Measurements from ENCODE around the gene ECE1.

Gene ECE1

GRCh38 chr1:21289700-21290545 lies at the start of gene ECE1:
ECE1 (minus strand) TSS chr1:21290463; CDS start chr1:21290414, 49 bp downstream.
- no peak for FAIRE-seq

- no peak for FAIRE-seq
Measured at GRCh38 chr1:21339356-21340229, 49.3 kb upstream of the ECE1 start.

GRCh38 chr1:21338573-21339355 lies 48.5 kb upstream of the ECE1 start:
- FAIRE-seq, result no peak

- FAIRE-seq, result no peak
Measured at GRCh38 chr1:21337928-21338572, 47.8 kb upstream of the ECE1 start.

DNA sequence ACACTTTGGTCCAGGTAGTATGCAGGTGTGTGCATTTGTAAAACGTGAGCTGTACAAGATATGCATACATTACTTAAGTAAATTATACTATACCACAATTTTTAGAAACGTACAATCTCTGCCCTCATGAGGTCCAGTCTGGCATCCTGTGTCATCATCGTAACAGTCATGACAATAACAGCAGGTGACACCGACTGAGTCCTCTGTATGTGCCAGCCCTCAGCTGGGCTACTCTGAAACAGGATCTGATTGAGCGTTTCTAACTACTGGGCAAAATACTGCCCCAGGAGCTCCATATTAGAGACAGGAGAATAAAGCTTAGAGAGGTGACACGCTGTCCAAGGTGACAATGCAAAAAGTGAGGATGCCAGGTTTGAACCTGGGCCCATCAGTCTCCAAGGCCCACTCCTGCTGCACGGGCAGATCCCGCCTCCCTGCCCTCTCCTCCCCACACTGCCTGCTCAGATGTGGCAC lies 47.2 kb upstream of the ECE1 start:
- FAIRE-seq, result no peak

GRCh38 chr1:21337010-21337437 lies 46.8 kb upstream of the ECE1 start:
- FAIRE-seq, result no peak

- no peak for FAIRE-seq
Measured at GRCh38 chr1:21335750-21336224, 45.5 kb upstream of the ECE1 start.

GRCh38 chr1:21335088-21335691 lies 44.9 kb upstream of the ECE1 start:
- FAIRE-seq, result no peak

DNA sequence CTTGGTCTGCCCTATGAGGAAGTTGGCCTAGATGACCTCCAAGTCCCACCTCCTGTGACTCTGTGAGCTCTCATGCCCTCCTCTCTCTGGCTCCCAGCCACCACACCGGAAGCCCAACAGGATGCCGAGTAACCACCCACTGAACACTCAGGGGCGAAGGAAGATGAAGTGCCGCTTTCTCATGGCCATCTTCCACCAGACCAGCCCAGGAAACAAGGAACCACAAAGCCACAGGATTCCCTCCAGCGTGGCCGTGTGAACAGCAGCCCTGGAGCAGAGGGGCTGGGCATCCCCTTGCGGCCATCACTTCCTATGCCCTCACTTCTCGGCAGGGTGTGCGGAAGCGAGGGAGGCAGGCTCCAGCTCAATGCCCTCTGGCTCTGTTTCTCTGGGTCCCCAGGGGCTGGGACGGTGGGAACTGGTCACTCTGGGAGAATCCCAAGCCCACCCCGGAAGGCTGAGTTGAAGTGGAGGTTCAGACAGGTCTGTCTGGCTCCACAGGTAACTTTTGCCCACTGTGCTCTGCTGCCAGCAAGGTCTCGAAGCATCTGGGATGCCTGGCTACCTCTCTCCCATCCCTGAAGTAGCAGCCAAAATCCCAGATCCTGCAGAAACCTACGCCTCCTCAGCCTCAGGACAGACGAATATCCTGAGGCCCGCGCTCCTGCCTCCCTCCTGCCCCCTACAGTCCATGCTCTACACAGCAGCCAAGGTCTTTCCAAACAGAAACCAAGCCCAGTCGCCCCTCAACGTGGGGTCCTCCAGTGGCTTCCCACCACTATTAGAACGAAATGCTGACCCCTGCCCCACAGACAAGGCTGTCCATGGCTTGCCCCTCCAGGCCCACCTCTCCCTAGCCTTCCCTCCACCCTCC lies 44.2 kb upstream of the ECE1 start:
- no peak for FAIRE-seq

DNA sequence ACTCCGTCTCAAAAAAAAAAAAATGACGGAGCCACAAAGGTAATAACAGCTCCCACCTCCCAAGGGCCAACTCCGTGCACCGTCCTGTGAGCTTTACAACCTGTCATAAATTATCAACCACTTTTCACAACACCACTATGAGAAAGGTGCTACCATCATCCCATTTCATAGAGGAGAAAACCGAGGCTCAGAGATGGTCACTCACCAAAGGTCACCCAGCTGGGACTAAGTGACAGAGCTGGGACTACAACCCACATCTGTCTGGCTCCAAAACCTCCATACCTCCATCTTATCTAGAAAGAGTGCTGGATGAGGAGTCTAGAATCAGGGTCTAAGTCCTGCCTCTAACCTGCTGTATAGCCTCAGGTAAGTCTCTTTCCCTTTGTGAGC lies 43.6 kb upstream of the ECE1 start:
- no peak for FAIRE-seq

DNA sequence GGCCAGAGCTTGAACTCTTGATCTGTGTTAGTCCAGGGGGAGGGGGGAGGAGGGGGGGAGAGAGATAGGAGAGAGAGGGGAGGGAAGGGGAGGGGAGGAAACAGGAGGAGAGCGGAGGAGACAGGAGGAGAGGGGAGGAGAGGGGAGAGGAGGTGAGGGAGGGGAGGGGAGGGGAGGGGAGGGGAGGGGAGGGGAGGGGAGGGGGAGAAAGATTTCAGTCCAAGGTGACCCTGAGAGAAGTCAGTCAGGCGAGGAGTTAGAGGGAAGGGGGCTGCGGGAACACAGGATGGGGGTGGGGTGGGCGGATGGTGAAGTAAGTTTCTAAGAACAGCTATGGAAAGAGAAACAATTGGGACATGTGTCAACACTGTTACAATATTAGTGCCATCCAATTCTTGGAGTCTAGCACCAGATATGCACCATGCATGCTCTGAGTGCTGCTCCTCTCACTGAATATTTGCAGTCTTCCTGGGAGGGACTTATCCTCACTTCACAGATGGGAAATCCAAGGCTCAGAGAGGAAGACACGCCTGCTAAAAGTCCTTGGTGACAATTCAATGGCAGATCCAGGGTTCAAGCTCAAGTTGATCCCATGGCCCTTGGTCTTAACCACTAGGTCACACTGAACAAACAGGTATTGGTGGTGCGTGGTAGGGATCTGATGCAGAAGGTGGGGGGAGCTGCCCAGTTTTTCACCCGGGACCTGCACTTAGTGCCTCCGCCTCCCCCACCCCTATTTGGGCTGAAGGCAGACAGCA lies 42.5 kb upstream of the ECE1 start:
- FAIRE-seq, result no peak

GRCh38 chr1:21331752-21332478 lies 41.7 kb upstream of the ECE1 start:
- no peak for FAIRE-seq

- no peak for FAIRE-seq
Measured at GRCh38 chr1:21330544-21330943, 40.3 kb upstream of the ECE1 start.

GRCh38 chr1:21329209-21329844 lies 39.1 kb upstream of the ECE1 start:
- no peak for FAIRE-seq

- no peak for FAIRE-seq
Measured at GRCh38 chr1:21327566-21328323, 37.5 kb upstream of the ECE1 start.

DNA sequence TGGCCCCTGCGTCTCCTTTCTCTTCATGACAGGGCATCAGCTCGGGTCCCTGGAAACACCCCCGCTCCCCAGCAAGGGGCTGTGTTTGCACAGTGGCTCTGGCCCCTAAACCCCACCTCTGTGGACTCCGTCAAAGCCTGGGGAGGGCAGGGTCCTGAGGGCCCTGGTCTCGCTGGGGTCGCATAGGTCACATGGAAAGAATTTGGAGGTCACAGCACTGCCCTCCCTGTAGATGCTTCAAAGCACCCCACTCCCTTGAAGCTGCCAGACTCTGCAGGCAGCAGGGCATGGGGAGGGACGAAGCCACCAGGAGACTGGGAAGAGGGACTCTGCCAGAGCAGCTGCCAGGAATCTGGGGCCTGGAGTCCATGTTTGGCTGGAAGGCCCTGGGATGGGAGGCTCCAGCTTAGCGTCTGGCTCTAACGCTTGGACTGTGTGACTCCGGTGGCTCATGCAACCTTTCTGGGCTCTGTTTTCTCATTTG lies 36.6 kb upstream of the ECE1 start:
- FAIRE-seq, result no peak

GRCh38 chr1:21325731-21326387 lies 35.6 kb upstream of the ECE1 start:
- no peak for FAIRE-seq

All from TTC549 (cell line).